ENCODE results near the gene TNN. TPM values are rescaled to one million over a fixed set of nuclear protein-coding genes. Genes with fewer than 3 reads are reported as not detected.

TNN gene
- total RNA-seq, 1 experiment from 2014 or later, result not detected

Other genes with a start within 250 kb of the TNN start
- gene CACYBP, start 67.9 kb upstream of the TNN start, total RNA-seq (2014; rRNA removed; shearing (Covaris generic)), result 439 and 441 TPM in 2 replicates
- 31.6 and 34.0 TPM in 2 replicates for gene MRPS14, start 44.4 kb upstream of the TNN start, total RNA-seq (2014; rRNA removed; shearing (Covaris generic))
- gene KIAA0040, start 124.9 kb downstream of the TNN start, total RNA-seq (2014; rRNA removed; shearing (Covaris generic)), result 1.7 and 2.1 TPM in 2 replicates